Frontal cortex (tissue), 4 donors: ENCODE measurements around the gene NEUROD2. TPM values are rescaled to one million over a fixed set of nuclear protein-coding genes. Genes with fewer than 3 reads are reported as not detected.

ENCODE experiments used
- DNase-seq, 2 donors: peaks; one replicate each; pipeline ENCODE4 v3.0.0; 2012; ENCODE audit warnings: low spot score in 2 of 2
- FAIRE-seq: peaks from 2 replicates; lab custom pipeline; 2012; peaks lifted over from hg19 to GRCh38; lab: Jason Lieb, UNC
- total RNA-seq: library from RNA; depleted of rRNA; stranded (reverse); fragments of >200 nt; gene quantifications from one replicate; pipeline ENCODE4 v1.2.3, GENCODE V29; 2014
- donor health status: control.
- donor health status: control.
- donor health status: control.

The NEUROD2 gene
- total RNA-seq, 1 donor from 2014 or later: 44.8 TPM

GRCh38 chr17:39636587-39636926 is 28.8 kb upstream of the NEUROD2 start:
- FAIRE-seq: no peak

GRCh38 chr17:39635614-39636176 is 28.0 kb upstream of the NEUROD2 start:
- no peak for FAIRE-seq

More at GRCh38 chr17:39636587-39636926, 28.8 kb upstream of the NEUROD2 start:
- no peak for DNase-seq

DNA sequence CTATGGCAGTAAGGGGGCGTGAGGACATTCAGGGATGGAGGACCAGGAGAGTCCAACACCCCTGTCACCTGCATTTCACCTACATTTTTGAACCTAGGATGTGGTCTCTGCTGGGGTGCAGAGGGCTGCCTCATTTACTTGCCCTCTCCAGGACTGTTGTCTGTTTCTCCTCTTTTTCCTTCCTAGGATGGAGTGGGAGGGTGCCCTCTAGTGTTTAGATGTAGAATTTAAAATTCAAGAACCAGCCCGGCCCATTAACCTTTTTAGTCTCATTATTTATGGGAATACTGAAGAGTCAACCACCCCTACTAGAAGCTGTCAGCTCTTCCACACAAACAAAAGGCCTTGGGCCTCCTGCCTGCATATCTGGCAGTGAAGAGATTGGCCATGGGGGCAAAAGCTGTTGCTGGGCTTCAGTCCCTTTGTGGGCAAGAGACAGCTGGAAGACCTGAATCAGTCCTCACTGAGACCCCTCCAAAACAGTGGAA is 26.7 kb upstream of the NEUROD2 start:
- DNase-seq: peak in 1 of 2 donors; percentile 59
- FAIRE-seq: no peak

More at GRCh38 chr17:39635614-39636176, 28.0 kb upstream of the NEUROD2 start:
- no peak for DNase-seq

DNA sequence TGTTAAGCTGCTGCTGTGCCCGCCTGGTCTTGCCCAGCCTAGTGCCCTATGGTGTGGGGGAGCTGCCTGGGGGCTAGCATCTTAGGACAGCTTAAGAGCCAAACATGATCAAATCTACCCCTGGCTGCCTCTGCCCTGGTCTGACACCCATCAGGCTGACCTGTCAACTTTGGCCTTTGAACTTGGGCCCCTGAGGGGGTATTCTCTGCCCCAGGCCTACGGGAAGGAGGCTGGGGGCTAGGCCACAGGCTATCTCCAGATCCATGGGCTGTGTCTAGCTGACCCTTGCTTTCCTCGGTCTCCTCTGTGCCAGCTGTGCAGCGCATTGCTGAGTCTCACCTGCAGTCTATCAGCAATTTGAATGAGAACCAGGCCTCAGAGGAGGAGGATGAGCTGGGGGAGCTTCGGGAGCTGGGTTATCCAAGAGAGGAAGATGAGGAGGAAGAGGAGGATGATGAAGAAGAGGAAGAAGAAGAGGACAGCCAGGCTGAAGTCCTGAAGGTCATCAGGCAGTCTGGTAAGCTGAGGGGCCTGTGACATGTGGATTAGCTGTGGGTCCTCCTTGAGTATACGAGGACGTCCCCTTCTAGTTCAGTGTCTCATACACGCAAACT is 26.0 kb upstream of the NEUROD2 start:
- FAIRE-seq (no peak), DNase-seq (no peak)

GRCh38 chr17:39632153-39632941 is 24.6 kb upstream of the NEUROD2 start:
- DNase-seq (peak; percentile 70 to 72), FAIRE-seq (no peak)

DNA sequence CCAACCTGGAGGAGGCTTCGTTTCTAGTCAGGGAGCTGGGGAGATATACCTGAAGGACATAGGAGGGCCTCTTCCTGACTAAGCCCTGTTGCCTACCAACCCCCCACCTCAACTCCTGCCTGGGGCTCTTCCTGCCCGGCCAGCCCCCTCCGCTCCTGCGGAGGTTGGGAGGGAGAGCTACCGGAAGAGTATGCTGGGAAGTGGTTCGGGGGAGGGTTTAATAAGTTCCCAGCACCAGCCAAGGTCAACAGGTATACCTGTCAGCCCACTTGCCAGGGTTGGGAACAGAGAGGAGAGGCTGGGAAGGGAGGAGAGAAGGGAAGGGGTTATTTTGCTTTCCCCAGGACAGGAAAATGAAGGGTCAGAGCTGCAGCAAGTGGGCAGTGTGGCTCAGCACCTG is 23.7 kb upstream of the NEUROD2 start:
- no peak for FAIRE-seq
- no peak for DNase-seq

DNA sequence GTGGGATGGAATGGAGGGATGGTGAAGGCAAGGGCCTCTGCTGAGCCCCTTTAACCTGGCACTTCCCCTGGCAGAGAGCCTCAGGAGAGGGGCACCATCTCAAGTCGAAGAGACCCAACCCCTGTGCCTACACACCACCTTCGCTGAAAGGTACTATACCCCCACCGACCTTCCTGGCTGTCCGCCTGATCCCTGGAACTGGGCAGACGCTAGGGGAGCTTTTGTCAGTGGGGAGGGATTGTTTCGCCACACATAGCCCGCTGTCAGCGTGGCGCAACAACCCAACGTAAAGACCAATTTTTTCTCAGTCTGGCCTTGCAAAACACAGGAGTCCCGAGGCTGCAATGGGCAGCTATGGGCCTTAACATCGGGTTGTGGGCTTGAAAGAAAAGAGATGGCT is 22.2 kb upstream of the NEUROD2 start:
- no peak for DNase-seq
- no peak for FAIRE-seq

DNA sequence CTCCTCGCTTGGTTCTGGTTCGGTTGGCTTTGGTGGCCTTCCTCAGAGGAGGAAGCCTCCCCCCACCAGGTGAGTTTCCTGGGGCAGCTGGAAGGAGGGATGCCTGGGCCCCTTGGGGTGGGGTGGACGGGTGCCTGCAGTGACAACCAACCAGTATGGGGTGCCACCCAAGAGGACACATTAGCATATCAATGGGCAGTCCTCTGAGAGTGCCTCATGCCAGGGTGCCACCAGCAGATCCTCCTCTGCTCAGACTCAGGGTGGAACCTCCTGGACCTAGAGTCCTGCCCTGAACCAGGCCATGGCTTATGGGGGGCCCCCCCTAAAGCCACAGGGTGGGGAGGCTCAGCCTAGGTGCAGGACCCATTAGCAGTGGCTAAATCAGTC is 21.8 kb upstream of the NEUROD2 start:
- DNase-seq: no peak
- FAIRE-seq: no peak

GRCh38 chr17:39628655-39629493 is 21.2 kb upstream of the NEUROD2 start:
- DNase-seq: no peak
- FAIRE-seq: no peak

DNA sequence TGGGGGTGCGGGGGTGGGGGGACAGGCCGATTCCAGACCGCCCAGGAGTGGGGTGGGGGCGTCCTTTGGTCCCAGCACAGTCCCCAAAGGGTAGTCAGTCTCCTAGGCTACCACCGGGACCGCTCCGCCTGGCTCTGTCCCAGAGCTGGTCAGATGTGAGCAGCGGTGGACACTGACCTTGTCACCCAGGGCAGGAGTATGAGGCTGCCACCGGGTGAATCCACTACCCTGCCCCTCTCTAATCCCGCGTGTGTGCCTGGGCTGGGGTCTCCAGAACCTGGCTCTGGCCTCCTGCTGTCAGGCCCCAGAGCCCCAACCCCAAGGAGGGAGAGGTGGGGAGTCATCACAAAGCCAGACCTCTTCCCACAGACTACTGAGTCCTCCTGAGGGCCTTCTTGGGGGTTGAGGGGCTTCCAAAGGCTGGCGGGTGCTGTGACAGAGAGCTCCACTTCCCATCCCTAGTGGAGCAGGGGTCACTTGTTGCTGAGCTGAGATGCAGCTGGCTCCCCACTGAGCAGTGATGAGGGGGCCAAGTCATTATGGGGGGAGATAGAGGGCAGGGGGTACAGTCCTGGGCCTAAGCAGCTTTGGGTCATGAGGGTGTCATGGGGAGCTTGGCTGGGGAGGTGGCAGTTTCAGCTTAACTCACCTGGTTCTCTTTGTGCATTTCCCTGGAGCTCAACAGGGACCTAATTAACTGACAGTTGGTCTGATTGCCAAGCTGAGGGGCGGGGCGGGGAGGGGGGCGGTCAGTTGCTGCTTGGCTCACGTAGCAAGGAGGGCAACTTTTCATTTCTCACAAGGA is 20.2 kb upstream of the NEUROD2 start:
- DNase-seq (no peak), FAIRE-seq (no peak)

GRCh38 chr17:39627047-39627711 is 19.5 kb upstream of the NEUROD2 start:
- FAIRE-seq: no peak
- no peak for DNase-seq

DNA sequence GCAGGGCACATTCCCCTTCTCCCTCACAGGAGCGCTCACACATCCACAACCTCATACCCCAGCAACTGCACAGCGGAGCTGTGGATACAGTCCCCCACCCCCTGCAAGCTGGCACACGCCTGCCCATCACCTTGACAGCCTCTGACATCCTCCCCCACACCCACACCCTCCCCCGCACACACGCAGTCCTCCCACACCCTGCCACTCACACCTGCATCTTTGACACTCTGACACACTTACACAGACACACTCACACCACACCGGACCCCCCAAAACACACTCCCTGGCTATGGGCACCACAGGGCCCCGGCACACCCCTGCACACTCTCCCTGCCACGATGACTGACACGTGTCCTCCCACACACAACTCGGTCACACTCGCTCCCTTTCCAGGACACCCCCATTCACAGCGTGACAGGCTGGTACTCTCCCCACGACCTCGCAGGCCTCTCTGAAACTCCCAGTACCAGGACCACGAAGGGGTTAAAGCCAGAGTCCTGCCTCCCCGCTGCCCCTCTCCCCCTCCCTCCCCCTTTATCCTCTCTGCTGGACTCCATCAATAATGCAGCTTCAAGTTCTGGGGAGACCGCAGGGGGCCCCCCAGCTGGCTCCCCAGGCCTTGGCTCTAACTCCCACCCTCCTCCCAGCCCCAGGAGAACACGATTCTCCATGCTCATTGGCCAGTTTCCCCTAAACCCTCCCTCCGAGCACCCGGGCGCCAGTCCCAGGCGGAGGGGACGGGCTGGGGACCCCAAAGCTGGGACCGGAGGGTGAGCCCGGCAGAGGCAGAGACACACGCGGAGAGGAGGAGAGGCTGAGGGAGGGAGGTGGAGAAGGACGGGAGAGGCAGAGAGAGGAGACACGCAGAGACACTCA is 18.7 kb upstream of the NEUROD2 start, which contains the start of gene PPP1R1B:
TSS of gene PPP1R1B (plus strand) at position 782 of the 876 bp plus-strand sequence. CDS start 441 bp downstream, outside the sequence.
- no peak for FAIRE-seq

DNA sequence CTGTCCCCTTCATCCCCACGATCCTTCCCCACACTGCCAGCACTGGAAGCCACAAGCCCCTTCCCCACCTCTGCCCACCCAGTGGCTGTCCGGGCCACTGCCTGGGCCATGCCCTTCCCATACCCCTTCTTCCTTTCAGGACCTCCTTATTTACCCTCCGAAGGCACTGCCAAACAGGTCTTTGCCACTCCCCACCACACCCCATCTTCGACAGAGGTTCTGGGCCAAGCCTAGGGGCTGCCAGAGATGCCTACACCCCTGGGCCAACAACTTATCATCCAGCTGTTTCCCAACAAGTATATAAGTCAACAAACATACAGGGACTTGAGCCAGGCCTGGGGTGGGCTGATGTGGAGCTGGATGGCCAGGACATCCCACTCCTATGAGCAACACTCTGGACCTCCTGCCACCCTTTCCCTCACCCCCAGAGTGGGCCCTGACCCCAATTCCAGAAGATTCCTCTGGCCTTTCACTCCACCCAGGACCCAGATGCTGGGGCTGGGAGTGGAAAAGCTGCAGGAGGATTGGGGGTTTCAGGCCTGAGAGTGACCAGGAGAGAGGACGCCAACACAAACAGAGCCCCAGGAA is 17.6 kb upstream of the NEUROD2 start:
- DNase-seq: no peak
- no peak for FAIRE-seq

More for the DNA sequence above, 18.7 kb upstream of the NEUROD2 start, which contains the start of gene PPP1R1B:
- no peak for DNase-seq

- DNase-seq (no peak), FAIRE-seq (no peak)
Measured at GRCh38 chr17:39624313-39624712, 16.6 kb upstream of the NEUROD2 start.

DNA sequence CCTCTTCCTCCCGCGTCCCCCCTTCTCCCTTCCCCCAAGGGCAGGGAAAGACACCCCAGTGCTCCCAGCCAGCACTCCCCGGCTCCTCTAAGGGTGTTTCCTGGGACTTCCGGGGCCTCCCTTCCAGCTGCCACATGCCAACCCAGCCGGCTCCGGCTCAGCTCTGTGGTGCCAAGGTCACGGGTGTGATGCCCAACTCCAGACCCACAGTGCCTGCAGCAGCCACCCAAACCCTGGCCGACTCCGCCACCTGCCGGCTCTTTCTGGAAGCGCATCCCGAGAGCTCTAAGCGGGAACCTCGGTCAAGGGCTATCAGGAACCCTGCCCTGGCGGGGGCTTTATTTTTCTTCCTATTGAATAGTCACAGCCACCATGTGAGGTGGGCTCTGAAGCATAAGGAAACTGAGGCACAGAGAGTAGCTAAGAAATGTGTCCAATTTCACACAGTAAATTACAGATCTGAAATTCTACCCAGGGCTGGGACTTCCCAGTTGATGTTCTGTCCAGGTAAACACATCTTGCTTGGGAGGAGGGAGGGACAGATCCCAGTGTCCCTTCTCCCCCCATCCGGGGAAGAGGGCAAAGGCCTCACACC is 15.7 kb upstream of the NEUROD2 start:
- DNase-seq (peak; percentile 78 to 80), FAIRE-seq (no peak)

- DNase-seq (no peak), FAIRE-seq (no peak)
Measured at GRCh38 chr17:39622380-39623006, 14.8 kb upstream of the NEUROD2 start.
